ENCODE measurements around the gene DNAJA3.

The DNAJA3 gene

DNA sequence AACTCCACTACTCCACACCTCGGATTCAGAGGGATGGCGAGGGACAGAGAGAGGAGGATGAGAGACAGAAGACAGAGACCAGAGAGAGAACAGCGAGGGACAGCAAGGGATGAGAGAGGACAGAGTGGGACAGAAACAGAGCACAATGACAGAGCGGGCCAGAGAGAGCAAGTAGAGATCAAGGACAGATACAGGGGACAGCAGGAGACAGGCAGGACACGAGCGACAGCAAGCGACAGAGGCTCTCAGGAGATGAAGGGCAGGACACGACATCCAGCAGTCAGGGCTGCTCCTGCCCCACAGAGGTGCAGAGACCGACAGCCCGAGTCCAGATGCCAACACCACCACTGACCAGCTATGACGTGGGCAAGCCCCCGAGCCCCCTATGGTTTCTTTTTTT, 24.2 kb upstream of the DNAJA3 start:
- in situ Hi-C loops (cut with MboI; ENCODE audit: low sequenced_read_pairs, unreplicated experiment): no loop called here
- no peak for TF ChIP-seq CTCF (IDR thresholded peaks at IDR 0.05; ENCODE audit: borderline replicate concordance, control extremely low read depth, extremely low read depth, insufficient read depth, missing control alignments)
- DNase-seq (ENCODE audit: low spot score): no peak

- peak; percentile 95 for DNase-seq (ENCODE audit: low spot score)
- TF ChIP-seq CTCF (IDR thresholded peaks at IDR 0.05; ENCODE audit: borderline replicate concordance, control extremely low read depth, extremely low read depth, insufficient read depth, missing control alignments): peak; percentile 98
- in situ Hi-C loops (cut with MboI; ENCODE audit: low sequenced_read_pairs, unreplicated experiment): no loop called here
These were observed 23.1 kb upstream of the DNAJA3 start for GRCh38 chr16:4402439-4403132.

- DNase-seq (ENCODE audit: low spot score): no peak
- no peak for TF ChIP-seq CTCF (IDR thresholded peaks at IDR 0.05; ENCODE audit: borderline replicate concordance, control extremely low read depth, extremely low read depth, insufficient read depth, missing control alignments)
- in situ Hi-C loops (cut with MboI; ENCODE audit: low sequenced_read_pairs, unreplicated experiment): no loop called here
These were observed 22.3 kb upstream of the DNAJA3 start for GRCh38 chr16:4403133-4403949.

DNA sequence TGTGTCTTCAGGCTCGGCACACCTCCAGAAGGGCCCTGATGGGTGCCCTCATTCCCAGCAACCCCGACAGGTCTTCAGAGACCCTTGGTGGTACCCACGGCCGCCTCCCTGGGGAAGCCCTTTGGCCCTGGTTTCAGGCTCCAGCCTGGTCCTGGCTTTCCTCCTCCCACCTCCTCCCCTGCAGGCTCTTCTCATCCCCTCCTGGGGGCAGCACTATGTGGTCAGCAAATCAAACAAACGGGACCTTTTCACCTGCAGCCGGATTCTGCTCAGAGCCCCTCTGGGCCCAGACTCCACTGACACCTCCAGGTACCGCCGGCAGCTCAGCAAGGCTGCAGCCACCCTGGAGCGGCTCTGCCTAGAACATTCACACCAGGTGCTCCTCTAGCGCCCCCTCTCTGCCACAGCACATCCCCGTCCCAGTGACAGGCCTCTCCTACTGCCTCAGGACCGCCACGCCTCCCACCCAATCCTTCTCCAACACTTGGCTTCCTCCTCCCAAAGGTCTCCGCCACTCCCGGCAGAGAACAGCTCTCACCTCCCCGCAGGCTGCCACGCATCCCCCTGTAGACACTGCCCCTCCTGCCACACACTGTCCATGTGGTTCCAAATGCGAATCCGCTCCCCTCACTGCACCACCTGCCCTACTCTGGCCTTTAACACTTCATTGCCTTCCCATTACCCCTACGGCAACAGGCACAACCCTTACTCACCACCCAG, 21.3 kb upstream of the DNAJA3 start:
- no peak for DNase-seq (ENCODE audit: low spot score)
- no peak for TF ChIP-seq CTCF (IDR thresholded peaks at IDR 0.05; ENCODE audit: borderline replicate concordance, control extremely low read depth, extremely low read depth, insufficient read depth, missing control alignments)
- in situ Hi-C loops (cut with MboI; ENCODE audit: low sequenced_read_pairs, unreplicated experiment): no loop called here

- in situ Hi-C loops (cut with MboI; ENCODE audit: low sequenced_read_pairs, unreplicated experiment): no loop called here
- DNase-seq (ENCODE audit: low spot score): no peak
- TF ChIP-seq CTCF (IDR thresholded peaks at IDR 0.05; ENCODE audit: borderline replicate concordance, control extremely low read depth, extremely low read depth, insufficient read depth, missing control alignments): no peak
These were observed 20.5 kb upstream of the DNAJA3 start for GRCh38 chr16:4404967-4405696.
